Amniotic stem cell (primary cell): ENCODE data around the gene GUCA2A.

Experiments used
- DNase-seq: peaks from one replicate; lab custom pipeline; 2025; lab: John Stamatoyannopoulos, UW

The GUCA2A gene

GRCh38 chr1:42153624-42154023, 10.9 kb downstream of the GUCA2A start:
- DNase-seq, result no peak

GRCh38 chr1:42152907-42153600, 11.5 kb downstream of the GUCA2A start, which contains the start of gene GUCA2B:
Gene GUCA2B (plus strand): TSS chr1:42153410. CDS start chr1:42153451, 41 bp downstream.
- no peak for DNase-seq

- no peak for DNase-seq
Observed at GRCh38 chr1:42152119-42152518, 12.4 kb downstream of the GUCA2A start.

- no peak for DNase-seq
Observed at GRCh38 chr1:42150651-42151050, 13.9 kb downstream of the GUCA2A start.

GRCh38 chr1:42148166-42148565, 16.4 kb downstream of the GUCA2A start:
- DNase-seq, result no peak

DNA sequence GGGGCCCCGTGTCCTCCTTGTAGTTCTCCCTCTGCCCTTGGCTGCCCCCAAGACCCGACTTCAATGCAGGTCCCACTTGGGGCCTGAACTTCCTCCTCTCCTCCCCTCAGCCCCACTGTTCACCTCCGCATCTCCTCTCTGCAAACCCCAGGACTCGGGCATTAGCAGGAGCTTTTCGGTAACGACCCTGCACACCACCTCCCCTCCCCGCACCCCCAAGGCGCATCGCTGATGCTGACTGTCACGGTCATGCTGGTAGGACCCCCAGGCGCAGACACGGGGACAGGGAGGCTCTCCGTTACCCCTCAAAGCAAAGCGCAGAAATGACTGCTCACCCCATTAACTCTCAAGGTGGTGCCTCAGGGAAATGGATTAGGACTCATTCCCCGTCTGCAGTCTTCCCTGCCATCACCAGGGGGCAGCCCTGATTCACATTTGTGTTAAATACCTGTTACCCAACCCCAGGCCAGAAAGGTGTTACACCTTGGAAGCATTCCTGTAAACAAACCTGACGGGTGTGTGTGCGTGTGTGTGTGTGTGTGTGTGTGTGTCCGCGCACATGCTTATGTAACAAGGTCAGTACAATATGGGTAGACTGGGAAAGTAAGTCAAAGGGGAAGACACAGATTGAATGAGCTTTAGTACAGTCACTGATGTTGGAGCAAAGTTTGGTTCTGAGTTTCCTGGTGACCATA, 17.8 kb downstream of the GUCA2A start:
- peak; percentile 15 for DNase-seq

DNA sequence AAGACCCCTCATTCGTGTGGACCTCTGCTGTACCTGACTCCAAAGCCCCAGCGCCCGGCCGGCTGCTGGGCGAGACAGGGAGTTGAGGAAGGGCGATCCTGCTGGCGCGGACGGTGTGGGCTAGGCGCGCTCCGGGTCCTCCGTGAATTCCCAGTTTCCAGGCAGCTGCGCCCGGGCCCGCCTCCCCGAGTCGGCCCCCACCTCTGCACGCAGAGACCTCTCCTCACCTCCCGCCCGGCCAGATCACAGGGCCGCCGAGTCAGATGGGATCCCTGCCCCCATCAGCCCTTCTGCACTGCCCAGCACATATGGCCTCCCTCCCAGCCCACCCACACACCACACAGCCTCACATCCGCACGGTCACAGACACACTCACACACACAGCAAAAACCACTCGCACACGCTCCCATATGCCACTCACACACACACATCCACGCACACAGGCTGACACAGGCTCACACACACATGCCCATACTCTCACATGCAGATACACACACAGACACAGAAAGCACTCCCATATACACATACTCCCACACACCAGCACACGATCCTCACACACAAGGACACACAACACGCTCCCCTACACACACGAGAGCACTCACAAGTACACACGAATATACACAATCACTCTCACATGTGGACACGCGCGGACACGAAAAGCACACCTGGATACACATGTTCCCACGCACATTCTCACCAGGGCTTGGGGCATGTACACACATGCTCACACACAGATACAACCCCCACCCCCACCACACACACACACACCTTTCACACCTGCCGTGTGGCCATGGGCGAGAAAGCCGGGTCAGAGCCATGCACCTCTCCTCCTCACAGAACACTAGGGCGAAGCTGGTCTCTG, 18.6 kb downstream of the GUCA2A start:
- DNase-seq, result no peak

DNA sequence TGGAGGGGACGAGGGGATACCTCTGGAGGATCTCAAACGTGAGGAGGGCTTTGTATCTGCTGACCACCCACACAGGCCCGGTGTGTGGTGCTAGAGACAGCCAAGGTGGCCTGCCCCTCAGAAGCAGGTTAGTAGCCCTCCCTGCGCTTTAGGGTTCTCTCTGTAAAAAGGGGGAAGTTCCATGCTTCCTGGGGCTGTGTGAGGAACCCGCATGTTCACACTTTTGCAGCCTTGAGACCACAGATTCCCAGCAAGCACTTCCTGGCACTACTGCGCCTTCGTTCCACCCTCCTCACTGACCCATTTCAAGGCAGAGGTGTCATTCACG, 19.2 kb downstream of the GUCA2A start:
- DNase-seq, result no peak

GRCh38 chr1:42144711-42145388, 19.7 kb downstream of the GUCA2A start:
- DNase-seq, result no peak

DNA sequence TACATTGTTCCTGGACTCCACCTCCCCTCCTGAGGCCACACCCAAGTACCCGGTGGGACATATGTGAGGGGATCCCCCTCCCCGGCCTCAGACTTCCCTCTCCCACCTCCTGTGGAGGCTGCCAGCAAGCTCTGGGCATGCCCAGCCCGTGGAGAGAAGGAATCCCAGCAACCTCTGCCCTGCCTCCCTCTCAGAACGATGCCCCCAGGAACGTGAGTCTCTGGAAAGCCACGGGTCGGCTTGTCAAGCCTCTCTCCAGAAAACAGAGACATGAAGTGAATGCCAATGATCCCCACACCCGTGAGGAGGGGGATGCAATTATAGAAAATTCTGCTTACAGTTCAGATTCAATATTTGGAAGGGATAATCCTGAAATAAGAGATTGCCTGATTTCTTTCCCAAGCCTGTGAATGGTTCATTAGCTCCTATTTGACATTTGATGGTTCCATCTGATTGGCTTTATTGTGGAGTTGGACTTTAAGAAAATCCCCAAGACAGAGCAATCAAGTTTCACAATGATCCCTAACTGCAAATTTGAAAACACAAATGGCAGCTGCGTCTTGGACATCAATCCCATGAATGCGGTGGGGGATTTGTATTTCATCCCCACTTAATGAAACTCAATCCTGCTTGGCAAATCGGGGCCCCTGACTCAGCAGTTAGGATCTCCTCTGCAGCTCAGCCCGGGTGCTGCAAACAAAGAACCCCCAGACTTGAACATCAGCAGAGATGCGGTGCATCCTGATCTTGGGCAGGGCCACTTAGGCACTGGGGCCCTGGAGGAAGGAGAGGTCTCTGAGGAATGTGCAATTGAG, 20.4 kb downstream of the GUCA2A start:
- no peak for DNase-seq

GRCh38 chr1:42142894-42143675, 21.5 kb downstream of the GUCA2A start:
- DNase-seq, result no peak

- no peak for DNase-seq
Observed at GRCh38 chr1:42141978-42142377, 22.6 kb downstream of the GUCA2A start.

DNA sequence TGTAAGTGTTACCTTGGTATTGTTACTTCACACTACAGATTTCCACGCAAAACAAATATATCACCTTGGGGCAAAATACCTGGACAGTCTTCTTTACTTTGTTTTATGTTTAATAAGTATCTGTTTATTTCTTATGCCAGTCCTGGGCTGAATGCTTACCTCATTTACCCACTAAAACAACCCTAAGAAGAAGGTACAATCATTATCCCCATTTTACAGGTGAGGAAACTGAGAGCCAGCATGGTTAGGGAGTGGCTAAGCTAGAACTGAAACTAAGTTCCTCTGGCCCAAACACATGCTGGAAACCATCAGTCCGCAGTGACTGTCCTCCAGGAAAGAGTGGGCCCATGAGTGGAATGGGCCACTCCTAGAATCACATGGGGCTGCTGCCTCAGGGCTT, 24.4 kb downstream of the GUCA2A start:
- no peak for DNase-seq

- DNase-seq, result no peak
Observed at GRCh38 chr1:42139444-42139843, 25.1 kb downstream of the GUCA2A start.

- DNase-seq, result no peak
Observed at GRCh38 chr1:42138586-42138985, 26.0 kb downstream of the GUCA2A start.

GRCh38 chr1:42137766-42138165, 26.8 kb downstream of the GUCA2A start:
- no peak for DNase-seq

DNA sequence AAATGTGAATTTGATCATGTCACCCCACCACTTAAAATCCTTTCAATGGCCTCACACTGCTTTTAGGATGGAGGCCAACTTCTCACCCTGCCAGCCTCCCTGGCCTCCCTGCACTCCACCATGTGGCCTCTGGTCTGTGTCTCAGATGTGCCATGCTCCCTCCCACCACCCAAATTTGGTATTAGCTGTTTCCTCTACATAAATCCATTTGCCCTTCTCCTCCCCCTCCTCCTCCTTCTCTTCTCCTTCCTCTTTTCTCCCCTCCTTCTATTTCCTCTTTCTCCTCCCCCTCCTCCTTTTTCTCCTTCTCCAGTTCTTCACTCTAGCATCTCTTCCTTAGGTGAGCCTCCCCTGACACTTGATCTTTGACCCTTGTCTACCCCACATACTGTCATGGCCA, 28.1 kb downstream of the GUCA2A start:
- DNase-seq, result no peak

DNA sequence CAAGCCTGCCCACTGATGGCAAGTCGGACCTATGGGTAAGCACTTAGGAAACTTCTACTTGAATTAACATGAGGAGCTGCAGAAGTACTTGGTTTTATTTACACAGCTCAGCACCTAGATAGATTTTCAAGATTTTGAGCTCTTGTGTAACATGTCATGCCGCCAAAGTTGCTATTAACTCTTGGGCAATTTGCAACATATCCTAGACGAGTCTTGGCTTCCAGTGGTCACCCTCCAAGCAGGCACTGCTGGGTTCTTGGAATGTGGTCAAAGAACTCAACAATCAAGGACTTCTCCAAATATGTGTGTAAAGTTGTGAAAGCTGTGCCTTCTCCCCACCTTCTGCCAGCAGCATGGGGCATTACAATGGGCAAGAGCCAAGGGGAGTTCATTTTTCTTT, 29.1 kb downstream of the GUCA2A start:
- DNase-seq, result no peak

- DNase-seq, result no peak
Observed at GRCh38 chr1:42133809-42134526, 30.6 kb downstream of the GUCA2A start.

GRCh38 chr1:42133390-42133789, 31.2 kb downstream of the GUCA2A start:
- no peak for DNase-seq
